C4-2B (cell line): ENCODE results near the gene TEDC2.

Experiments used
- CTCF ChIP-seq: fragments of 450-650 bp; conservative IDR thresholded peaks from 2 replicates; pipeline ENCODE4 v1.5.1; 2017; ENCODE audit warnings: mild to moderate bottlenecking
- ZFX ChIP-seq: fragments of 450-650 bp; IDR thresholded peaks from 2 replicates; pipeline ENCODE4 v1.6.1; 2017

- TF ChIP-seq CTCF (no peak), ZFX (no peak)
Measured at GRCh38 chr16:2422123-2422867, 37.6 kb upstream of the TEDC2 start.
